HepG2 (cell line): ENCODE data around the gene GOLGA7B. TPM values are rescaled to one million over a fixed set of nuclear protein-coding genes. Genes with fewer than 3 reads are reported as not detected.

ENCODE experiments used
- ATAC-seq: fragments of 200-7000 bp; cut with Tn5 transposase; 3 replicates; pipeline ENCODE4 v1.9.1; 2020; ENCODE audit warnings: mild to moderate bottlenecking, moderate library complexity
- BruUV-seq: library from RNA; stranded (reverse); fragments of 400-500 nt; replicated peaks from 2 replicates; lab custom pipeline; 2021; lab: Mats Ljungman, UMichigan
- CTCF ChIA-PET: fragments of 300-600 bp; formaldehyde crosslinking; extraction: SDS; loops from one replicate; lab custom pipeline; 2021; ENCODE audit warnings: low total read pairs, inconsistent platforms, low intra/inter-chr PET ratio; lab: Yijun Ruan, JAX
- POLR2A ChIA-PET: fragments of 350-600 bp; sonication (Branson Sonifier 250); formaldehyde crosslinking; loops from one replicate; lab custom pipeline; 2020; ENCODE audit warnings: antibody characterized with exemption, inconsistent platforms; lab: Yijun Ruan, JAX
- DNase-seq: peaks from one replicate; pipeline ENCODE4 v3.0.0-alpha.2; 2015; ENCODE audit warnings: low spot score
- FAIRE-seq: peaks from 3 replicates; lab custom pipeline; 2011; peaks lifted over from hg19 to GRCh38; lab: Jason Lieb, UNC
- H2AFZ ChIP-seq: one replicate; pipeline ENCODE4 v1.6.1; 2011; ENCODE audit warnings: low read length, inconsistent platforms
- H3K27ac ChIP-seq: fragments of 300-600 bp; 3 replicates; pipeline ENCODE4 v1.8.0; 2011; ENCODE audit warnings: mixed run types, mild to moderate bottlenecking, mixed read lengths, low read length, inconsistent platforms; ENCODE audit not compliant: insufficient read depth; ENCODE audit errors: extremely low read length
- H3K27me3 ChIP-seq, 2 experiments: fragments of 200-600 bp in 1 of 2; 2 replicates in 1 of 2; 3 replicates in 1 of 2; pipeline versions ENCODE4 v1.6.0 to v1.8.0; 2011; ENCODE audit warnings: low read length in 2 of 2, mild to moderate bottlenecking in 2 of 2, moderate library complexity in 2 of 2, inconsistent platforms in 1 of 2; ENCODE audit not compliant: insufficient read depth in 2 of 2, control insufficient read depth in 1 of 2
- H3K36me3 ChIP-seq, 2 experiments: fragments of 200-600 bp in 1 of 2; replicated peaks in 1 of 2; 2 replicates in 1 of 2; 3 replicates in 1 of 2; pipeline versions ENCODE4 v1.5.1 to v1.8.0; 2011; ENCODE audit warnings: low read length in 2 of 2, inconsistent platforms in 1 of 2; ENCODE audit not compliant: insufficient read depth in 2 of 2, control insufficient read depth in 1 of 2
- H3K4me1 ChIP-seq: 2 replicates; pipeline ENCODE4 v1.5.1; 2012; ENCODE audit warnings: low read length, inconsistent platforms; ENCODE audit not compliant: insufficient read depth
- H3K4me2 ChIP-seq: 2 replicates; pipeline ENCODE4 v1.6.0; 2011; ENCODE audit warnings: low read depth, low read length, inconsistent platforms
- H3K4me3 ChIP-seq, 3 experiments: fragments of 200-600 bp in 1 of 3; sonication (generic), shearing (Covaris generic) in 1 of 3; replicated peaks in 1 of 3; 2 replicates each; pipeline ENCODE4 v1.5.1; 2011 to 2016; ENCODE audit warnings: low read length in 3 of 3, inconsistent platforms in 2 of 3, low read depth in 2 of 3, mild to moderate bottlenecking in 2 of 3, control low read depth in 1 of 3, mixed read lengths in 1 of 3; ENCODE audit not compliant: insufficient read depth in 1 of 3
- H3K79me2 ChIP-seq: one replicate; pipeline ENCODE4 v1.6.1; 2011; ENCODE audit warnings: low read length, inconsistent platforms; ENCODE audit not compliant: insufficient read depth
- H3K9ac ChIP-seq: 2 replicates; pipeline ENCODE4 v1.6.0; 2011; ENCODE audit warnings: mild to moderate bottlenecking, low read depth, low read length, inconsistent platforms; ENCODE audit not compliant: insufficient read depth
- H3K9me3 ChIP-seq: 2 replicates; pipeline ENCODE4 v1.5.1; 2012; ENCODE audit warnings: mild to moderate bottlenecking, low read length
- H4K20me1 ChIP-seq: 2 replicates; pipeline ENCODE4 v1.6.0; 2011; ENCODE audit warnings: inconsistent platforms, mild to moderate bottlenecking, low read length, moderate library complexity; ENCODE audit not compliant: insufficient read depth
- FOXK1 ChIP-seq: sonication (generic); formaldehyde crosslinking; IDR thresholded peaks from 2 replicates; pipeline ENCODE4 v1.4.0; 2020; ENCODE audit warnings: low read depth, missing genetic modification reagents, borderline replicate concordance
- NFYC ChIP-seq: IDR thresholded peaks from 2 replicates; pipeline ENCODE4 v1.6.1; 2016; ENCODE audit warnings: missing genetic modification reagents, missing compliant biosample characterization
- RAD21 ChIP-seq: fragments of 450-650 bp; formaldehyde crosslinking; IDR thresholded peaks from 2 replicates; pipeline ENCODE4 v1.5.0; 2020; ENCODE audit warnings: mild to moderate bottlenecking
- ZMAT3 ChIP-seq: sonication (generic); formaldehyde crosslinking; conservative IDR thresholded peaks from 2 replicates; pipeline ENCODE4 v1.7.0; 2021; ENCODE audit warnings: missing genetic modification reagents
- ZNF205 ChIP-seq: IDR thresholded peaks from 2 replicates; pipeline ENCODE4 v1.6.1; 2018; ENCODE audit warnings: missing biosample characterization, missing genetic modification reagents
- ZNF343 ChIP-seq: sonication (generic); formaldehyde crosslinking; IDR thresholded peaks from 2 replicates; pipeline ENCODE4 v1.4.0; 2020; ENCODE audit warnings: mild to moderate bottlenecking, missing genetic modification reagents
- WGBS: methylation state at CpG from one replicate; pipeline ENCODE4 v1.1.6; 2017; ENCODE audit warnings: low lambda C conversion rate; 5-methylcytosine and 5-hydroxymethylcytosine counted together
- in situ Hi-C: cut with HindIII; loops from 2 replicates; pipeline ENCODE4 v1.10.0; 2017; ENCODE audit warnings: low pct_unique_long_range_greater_than_20kb; ENCODE audit not compliant: extremely low pct_ligation_motif_present
- intact Hi-C: fragments of 100-400 bp; cut with micrococcal nuclease; formaldehyde crosslinking; loops from one replicate; pipeline ENCODE4 v1.10.0; 2022; ENCODE audit not compliant: unreplicated experiment
- polyA plus RNA-seq, 8 experiments: library from polyadenylated mRNA; depleted of rRNA in 3 of 8; stranded (reverse) in 7 of 8; unstranded in 1 of 8; fragments of >200 nt; fragmentation: Illumina TruSeq in 4 of 8; extraction: Trizol in 4 of 8; gene quantifications; 2 replicates each; pipeline versions ENCODE4 v1.2.1 to v1.2.3, GENCODE V29; 2011 to 2016; ENCODE audit warnings: low read depth in 4 of 8, missing spikeins in 1 of 8, mixed read lengths in 1 of 8; ENCODE audit not compliant: insufficient read depth in 1 of 8
- total RNA-seq, 5 experiments: library from RNA; depleted of rRNA; stranded (reverse); fragments of >200 nt; fragmentation: Illumina TruSeq; extraction: Trizol; gene quantifications; 2 replicates each; pipeline ENCODE4 v1.2.3, GENCODE V29; 2016; ENCODE audit warnings: low read depth in 1 of 5
- TF ChIP-seq, protein P1 (sequence below): sonication (generic); formaldehyde crosslinking; IDR thresholded peaks from 2 replicates; pipeline ENCODE4 v1.5.0; 2020; ENCODE audit warnings: missing genetic modification reagents
- TF ChIP-seq, protein P2 (sequence below): sonication (generic); formaldehyde crosslinking; IDR thresholded peaks from 2 replicates; pipeline ENCODE4 v1.4.0; 2020; ENCODE audit warnings: missing genetic modification reagents
- TF ChIP-seq, protein P3 (sequence below): sonication (generic); formaldehyde crosslinking; IDR thresholded peaks from 2 replicates; pipeline ENCODE4 v1.4.0; 2020; ENCODE audit warnings: missing genetic modification reagents
- TF ChIP-seq, protein P4 (sequence below): IDR thresholded peaks from 2 replicates; pipeline ENCODE4 v1.6.1; 2016
- TF ChIP-seq, protein P5 (sequence below): sonication (generic); formaldehyde crosslinking; IDR thresholded peaks from 2 replicates; pipeline ENCODE4 v1.8.1; 2023; ENCODE audit warnings: mild to moderate bottlenecking, missing genetic modification reagents
- TF ChIP-seq, protein P6 (sequence below): sonication (generic); formaldehyde crosslinking; IDR thresholded peaks from 2 replicates; pipeline ENCODE4; 2020; ENCODE audit warnings: missing genetic modification reagents, mild to moderate bottlenecking, borderline replicate concordance

GOLGA7B gene
- total and polyA plus RNA-seq, 2 of the 13 experiments (the other 11 are each of a cell fraction or from before 2014, with no cell fraction given), result not detected

DNA sequence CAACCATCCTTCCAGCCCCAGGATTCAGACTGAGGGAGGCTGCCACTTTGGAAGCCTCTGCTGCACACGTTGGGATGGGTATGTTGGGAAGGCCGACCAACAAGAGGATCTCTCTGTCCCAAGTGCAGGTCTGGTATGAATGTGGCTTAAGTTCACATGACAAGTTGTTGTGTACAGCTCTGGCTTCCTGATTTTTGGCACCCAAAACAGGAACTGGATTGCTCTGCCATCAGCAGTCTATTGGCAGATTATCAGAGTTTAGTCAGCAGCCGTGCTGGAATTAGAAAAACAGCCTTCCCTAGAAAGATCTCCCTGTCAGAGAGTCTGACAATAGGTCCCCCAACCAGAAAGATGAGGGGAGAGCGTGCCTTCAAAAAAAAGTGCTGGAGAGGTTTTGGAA lies 66.9 kb downstream of the GOLGA7B start (continued):
- TF ChIP-seq, protein P1, sequence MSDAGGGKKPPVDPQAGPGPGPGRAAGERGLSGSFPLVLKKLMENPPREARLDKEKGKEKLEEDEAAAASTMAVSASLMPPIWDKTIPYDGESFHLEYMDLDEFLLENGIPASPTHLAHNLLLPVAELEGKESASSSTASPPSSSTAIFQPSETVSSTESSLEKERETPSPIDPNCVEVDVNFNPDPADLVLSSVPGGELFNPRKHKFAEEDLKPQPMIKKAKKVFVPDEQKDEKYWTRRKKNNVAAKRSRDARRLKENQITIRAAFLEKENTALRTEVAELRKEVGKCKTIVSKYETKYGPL (CRISPR knock-in tag), result no peak

DNA sequence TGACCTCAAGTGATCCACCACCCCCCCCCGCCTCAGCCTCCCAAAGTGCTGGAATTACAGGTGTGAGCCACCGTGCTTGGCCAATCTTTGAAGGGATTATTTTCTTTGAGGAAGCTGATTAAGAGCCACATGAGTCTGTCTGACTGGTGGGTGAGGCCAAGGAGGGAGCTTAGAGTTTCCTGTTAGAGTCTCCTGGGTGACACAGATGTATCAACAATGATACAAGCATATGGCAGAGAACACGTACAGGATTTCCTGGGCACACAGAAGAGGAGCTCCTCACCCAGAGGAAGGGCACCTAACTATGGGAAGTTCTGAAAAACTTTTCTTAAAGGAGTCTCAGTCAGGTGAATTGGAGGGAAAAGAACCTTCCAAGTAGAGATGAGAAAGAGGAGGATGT lies 69.4 kb downstream of the GOLGA7B start:
- no peaks in the 10 kb centered on the region for H3K36me3 ChIP-seq
- no TSS peak for BruUV-seq
- H3K27ac ChIP-seq, result no peak overlapping the region
- H3K9ac ChIP-seq, result no peak overlapping the region
- in situ Hi-C loops (loop anchor here (5.0 to 25.0 kb wide), 2 partner anchors 123 to 393 kb away; no protein-coding TSS in a partner anchor), intact Hi-C loops (no loop called here)
- ChIA-PET CTCF (no interaction called here), POLR2A (no interaction called here)
- ATAC-seq (no peak), FAIRE-seq (no peak), DNase-seq (no peak)
- no peak overlapping the region for H3K4me3 ChIP-seq
- 1% methylated on average over 3 of the region's 3 CpGs for WGBS
- no peak overlapping the region for H2AFZ ChIP-seq
- H3K4me1 ChIP-seq, result no peaks in the 10 kb centered on the region
- no peaks in the 10 kb centered on the region for H3K79me2 ChIP-seq
- 0 out of 2 replicates have a peak, but pooled peaks cover 6% of the 10 kb centered on the region for H4K20me1 ChIP-seq
- H3K4me2 ChIP-seq, result no peak overlapping the region
- H3K27me3 ChIP-seq, result peaks cover 4 to 12% of the 10 kb centered on the region in 2 experiments; a peak in 3 of 5 replicates
- H3K9me3 ChIP-seq, result no peaks in the 10 kb centered on the region
- TF ChIP-seq, protein P2, sequence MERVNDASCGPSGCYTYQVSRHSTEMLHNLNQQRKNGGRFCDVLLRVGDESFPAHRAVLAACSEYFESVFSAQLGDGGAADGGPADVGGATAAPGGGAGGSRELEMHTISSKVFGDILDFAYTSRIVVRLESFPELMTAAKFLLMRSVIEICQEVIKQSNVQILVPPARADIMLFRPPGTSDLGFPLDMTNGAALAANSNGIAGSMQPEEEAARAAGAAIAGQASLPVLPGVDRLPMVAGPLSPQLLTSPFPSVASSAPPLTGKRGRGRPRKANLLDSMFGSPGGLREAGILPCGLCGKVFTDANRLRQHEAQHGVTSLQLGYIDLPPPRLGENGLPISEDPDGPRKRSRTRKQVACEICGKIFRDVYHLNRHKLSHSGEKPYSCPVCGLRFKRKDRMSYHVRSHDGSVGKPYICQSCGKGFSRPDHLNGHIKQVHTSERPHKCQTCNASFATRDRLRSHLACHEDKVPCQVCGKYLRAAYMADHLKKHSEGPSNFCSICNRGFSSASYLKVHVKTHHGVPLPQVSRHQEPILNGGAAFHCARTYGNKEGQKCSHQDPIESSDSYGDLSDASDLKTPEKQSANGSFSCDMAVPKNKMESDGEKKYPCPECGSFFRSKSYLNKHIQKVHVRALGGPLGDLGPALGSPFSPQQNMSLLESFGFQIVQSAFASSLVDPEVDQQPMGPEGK (CRISPR knock-in tag), result no peak
- TF ChIP-seq, protein P3, sequence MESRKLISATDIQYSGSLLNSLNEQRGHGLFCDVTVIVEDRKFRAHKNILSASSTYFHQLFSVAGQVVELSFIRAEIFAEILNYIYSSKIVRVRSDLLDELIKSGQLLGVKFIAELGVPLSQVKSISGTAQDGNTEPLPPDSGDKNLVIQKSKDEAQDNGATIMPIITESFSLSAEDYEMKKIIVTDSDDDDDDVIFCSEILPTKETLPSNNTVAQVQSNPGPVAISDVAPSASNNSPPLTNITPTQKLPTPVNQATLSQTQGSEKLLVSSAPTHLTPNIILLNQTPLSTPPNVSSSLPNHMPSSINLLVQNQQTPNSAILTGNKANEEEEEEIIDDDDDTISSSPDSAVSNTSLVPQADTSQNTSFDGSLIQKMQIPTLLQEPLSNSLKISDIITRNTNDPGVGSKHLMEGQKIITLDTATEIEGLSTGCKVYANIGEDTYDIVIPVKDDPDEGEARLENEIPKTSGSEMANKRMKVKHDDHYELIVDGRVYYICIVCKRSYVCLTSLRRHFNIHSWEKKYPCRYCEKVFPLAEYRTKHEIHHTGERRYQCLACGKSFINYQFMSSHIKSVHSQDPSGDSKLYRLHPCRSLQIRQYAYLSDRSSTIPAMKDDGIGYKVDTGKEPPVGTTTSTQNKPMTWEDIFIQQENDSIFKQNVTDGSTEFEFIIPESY (CRISPR knock-in tag), result no peak
- no peak for TF ChIP-seq RAD21 (CRISPR knock-in tag)
- TF ChIP-seq, protein P4, sequence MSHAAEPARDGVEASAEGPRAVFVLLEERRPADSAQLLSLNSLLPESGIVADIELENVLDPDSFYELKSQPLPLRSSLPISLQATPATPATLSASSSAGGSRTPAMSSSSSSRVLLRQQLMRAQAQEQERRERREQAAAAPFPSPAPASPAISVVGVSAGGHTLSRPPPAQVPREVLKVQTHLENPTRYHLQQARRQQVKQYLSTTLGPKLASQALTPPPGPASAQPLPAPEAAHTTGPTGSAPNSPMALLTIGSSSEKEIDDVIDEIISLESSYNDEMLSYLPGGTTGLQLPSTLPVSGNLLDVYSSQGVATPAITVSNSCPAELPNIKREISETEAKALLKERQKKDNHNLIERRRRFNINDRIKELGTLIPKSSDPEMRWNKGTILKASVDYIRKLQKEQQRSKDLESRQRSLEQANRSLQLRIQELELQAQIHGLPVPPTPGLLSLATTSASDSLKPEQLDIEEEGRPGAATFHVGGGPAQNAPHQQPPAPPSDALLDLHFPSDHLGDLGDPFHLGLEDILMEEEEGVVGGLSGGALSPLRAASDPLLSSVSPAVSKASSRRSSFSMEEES (CRISPR knock-in tag), result no peak
- TF ChIP-seq, protein P5, sequence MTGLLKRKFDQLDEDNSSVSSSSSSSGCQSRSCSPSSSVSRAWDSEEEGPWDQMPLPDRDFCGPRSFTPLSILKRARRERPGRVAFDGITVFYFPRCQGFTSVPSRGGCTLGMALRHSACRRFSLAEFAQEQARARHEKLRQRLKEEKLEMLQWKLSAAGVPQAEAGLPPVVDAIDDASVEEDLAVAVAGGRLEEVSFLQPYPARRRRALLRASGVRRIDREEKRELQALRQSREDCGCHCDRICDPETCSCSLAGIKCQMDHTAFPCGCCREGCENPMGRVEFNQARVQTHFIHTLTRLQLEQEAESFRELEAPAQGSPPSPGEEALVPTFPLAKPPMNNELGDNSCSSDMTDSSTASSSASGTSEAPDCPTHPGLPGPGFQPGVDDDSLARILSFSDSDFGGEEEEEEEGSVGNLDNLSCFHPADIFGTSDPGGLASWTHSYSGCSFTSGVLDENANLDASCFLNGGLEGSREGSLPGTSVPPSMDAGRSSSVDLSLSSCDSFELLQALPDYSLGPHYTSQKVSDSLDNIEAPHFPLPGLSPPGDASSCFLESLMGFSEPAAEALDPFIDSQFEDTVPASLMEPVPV, result no peak
- no peak for TF ChIP-seq ZNF343 (CRISPR knock-in tag)
- no peak for TF ChIP-seq ZMAT3 (CRISPR knock-in tag)
- TF ChIP-seq, protein P6, sequence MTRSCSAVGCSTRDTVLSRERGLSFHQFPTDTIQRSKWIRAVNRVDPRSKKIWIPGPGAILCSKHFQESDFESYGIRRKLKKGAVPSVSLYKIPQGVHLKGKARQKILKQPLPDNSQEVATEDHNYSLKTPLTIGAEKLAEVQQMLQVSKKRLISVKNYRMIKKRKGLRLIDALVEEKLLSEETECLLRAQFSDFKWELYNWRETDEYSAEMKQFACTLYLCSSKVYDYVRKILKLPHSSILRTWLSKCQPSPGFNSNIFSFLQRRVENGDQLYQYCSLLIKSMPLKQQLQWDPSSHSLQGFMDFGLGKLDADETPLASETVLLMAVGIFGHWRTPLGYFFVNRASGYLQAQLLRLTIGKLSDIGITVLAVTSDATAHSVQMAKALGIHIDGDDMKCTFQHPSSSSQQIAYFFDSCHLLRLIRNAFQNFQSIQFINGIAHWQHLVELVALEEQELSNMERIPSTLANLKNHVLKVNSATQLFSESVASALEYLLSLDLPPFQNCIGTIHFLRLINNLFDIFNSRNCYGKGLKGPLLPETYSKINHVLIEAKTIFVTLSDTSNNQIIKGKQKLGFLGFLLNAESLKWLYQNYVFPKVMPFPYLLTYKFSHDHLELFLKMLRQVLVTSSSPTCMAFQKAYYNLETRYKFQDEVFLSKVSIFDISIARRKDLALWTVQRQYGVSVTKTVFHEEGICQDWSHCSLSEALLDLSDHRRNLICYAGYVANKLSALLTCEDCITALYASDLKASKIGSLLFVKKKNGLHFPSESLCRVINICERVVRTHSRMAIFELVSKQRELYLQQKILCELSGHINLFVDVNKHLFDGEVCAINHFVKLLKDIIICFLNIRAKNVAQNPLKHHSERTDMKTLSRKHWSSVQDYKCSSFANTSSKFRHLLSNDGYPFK, result no peak
- no peak for TF ChIP-seq NFYC (CRISPR knock-in tag)
- no peak for TF ChIP-seq ZNF205 (CRISPR knock-in tag)
- TF ChIP-seq FOXK1 (CRISPR knock-in tag), result no peak
